GM21825 (cell line): ENCODE results near the gene NAGPA.
"Not testable (repeated sequence)": the region's sequence is repeated elsewhere in the genome, so short reads cannot be mapped to it uniquely, and the experiment has no call there.

Experiments used
- ATAC-seq: cut with Tn5 transposase; IDR thresholded peaks from one replicate; pipeline ENCODE4 v1.9.1; 2021; ENCODE audit warnings: mild to moderate bottlenecking, moderate library complexity; ENCODE audit not compliant: unreplicated experiment

The NAGPA gene, protein sequence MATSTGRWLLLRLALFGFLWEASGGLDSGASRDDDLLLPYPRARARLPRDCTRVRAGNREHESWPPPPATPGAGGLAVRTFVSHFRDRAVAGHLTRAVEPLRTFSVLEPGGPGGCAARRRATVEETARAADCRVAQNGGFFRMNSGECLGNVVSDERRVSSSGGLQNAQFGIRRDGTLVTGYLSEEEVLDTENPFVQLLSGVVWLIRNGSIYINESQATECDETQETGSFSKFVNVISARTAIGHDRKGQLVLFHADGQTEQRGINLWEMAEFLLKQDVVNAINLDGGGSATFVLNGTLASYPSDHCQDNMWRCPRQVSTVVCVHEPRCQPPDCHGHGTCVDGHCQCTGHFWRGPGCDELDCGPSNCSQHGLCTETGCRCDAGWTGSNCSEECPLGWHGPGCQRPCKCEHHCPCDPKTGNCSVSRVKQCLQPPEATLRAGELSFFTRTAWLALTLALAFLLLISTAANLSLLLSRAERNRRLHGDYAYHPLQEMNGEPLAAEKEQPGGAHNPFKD

DNA sequence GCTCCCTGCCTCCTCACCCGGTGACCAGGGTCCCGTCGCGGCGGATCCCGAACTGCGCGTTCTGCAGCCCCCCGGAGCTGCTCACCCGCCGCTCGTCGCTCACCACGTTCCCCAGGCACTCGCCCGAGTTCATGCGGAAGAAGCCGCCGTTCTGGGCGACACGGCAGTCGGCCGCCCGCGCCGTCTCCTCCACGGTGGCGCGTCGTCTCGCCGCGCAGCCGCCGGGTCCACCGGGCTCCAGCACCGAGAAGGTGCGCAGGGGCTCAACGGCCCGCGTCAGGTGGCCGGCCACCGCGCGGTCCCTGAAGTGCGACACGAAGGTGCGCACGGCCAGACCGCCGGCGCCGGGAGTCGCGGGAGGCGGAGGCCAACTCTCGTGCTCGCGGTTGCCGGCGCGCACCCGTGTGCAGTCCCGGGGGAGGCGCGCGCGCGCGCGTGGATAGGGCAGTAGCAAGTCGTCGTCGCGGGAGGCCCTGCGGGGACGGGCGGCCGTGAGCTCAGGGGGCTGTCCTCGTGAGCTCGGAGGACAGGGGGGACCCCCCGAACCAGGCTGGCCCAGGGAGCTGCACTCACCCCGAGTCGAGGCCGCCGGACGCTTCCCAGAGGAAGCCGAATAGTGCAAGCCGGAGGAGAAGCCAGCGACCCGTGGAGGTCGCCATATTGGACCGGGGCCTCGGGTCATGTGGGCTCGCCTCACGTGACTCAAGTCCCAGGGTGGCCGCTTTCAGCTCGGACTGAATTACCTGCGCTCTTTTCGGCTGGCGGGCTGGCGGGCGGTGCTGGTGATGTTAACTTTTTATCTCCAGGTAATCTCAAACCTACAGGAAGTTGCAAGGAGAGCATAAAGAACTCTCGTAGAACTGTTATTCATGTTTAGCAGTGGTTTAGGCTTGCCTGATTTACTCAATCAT lies at the start of gene NAGPA:
TSS of gene NAGPA (minus strand) at position 680 of the 911 bp plus-strand sequence. CDS start at position 659, 21 bp downstream.
- ATAC-seq: peak; percentile 85

GRCh38 chr16:5080996-5081395 lies 47.3 kb upstream of the NAGPA start:
- ATAC-seq: not testable (repeated sequence)

DNA sequence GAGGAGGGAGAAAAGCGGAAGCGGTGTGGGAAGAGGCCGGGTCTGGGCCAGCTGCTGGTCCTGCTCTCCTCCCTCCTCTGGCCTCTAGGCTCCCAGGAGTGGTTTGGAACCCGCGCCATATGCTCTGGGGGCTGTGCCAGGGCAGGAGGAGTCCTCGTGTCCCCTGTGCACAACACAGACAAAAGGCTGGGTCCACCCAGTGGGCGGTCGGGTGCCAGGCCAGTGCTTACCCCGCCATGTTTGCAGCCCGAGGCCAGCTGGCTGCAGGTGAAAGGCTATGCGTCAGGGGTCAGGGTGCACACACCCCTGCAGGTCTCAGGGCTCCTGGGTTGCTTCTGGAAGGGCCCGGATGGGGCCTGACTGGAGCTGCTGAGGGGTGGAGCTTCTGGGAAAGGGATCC lies 46.7 kb upstream of the NAGPA start:
- not testable (repeated sequence) for ATAC-seq

- ATAC-seq: no peak
These were observed 44.9 kb upstream of the NAGPA start for GRCh38 chr16:5078626-5079025.

DNA sequence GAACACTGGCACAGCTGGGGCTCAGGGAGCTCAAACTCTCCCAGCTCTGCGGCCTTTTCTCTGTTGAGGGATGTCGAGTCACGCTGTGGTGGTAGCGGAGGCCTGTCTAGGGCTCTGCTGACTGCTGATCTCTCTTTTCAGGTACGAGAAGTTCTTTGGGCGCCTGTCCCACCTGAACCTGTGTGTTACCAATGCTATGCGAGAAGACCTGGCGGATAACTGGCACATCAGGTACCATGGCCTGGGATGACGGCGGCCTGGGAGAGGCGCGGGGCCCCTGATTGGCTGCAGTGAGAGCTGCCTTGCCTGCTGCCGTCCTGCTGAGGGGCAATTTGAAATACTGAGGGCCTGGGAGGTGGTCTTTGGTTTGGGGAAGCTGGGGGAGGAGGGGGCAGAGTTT lies 43.6 kb upstream of the NAGPA start:
- no peak for ATAC-seq

DNA sequence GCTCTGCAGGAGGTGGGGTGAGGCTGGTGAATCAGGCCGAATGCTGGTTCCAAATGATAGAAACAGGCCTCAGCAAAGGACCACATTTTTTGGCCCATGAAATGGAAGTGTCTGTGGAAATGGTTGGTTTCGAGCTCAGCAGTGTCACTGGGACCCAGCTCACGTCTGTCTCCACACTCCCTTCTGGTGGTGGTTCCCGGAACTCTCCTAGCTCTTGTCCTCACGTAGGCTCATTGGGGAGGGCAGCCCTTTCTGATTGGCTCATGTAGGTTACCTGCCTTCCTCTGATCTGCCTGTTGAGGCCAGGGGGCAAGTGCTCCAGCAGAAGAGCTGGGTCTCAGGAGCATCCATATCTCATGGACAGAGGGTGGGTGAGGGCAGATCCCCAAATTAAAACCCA lies 41.9 kb upstream of the NAGPA start:
- ATAC-seq: no peak

GRCh38 chr16:5073771-5074170 lies 40.0 kb upstream of the NAGPA start:
- ATAC-seq: not testable (repeated sequence)

GRCh38 chr16:5073279-5073629 lies 39.5 kb upstream of the NAGPA start:
- ATAC-seq: no peak

DNA sequence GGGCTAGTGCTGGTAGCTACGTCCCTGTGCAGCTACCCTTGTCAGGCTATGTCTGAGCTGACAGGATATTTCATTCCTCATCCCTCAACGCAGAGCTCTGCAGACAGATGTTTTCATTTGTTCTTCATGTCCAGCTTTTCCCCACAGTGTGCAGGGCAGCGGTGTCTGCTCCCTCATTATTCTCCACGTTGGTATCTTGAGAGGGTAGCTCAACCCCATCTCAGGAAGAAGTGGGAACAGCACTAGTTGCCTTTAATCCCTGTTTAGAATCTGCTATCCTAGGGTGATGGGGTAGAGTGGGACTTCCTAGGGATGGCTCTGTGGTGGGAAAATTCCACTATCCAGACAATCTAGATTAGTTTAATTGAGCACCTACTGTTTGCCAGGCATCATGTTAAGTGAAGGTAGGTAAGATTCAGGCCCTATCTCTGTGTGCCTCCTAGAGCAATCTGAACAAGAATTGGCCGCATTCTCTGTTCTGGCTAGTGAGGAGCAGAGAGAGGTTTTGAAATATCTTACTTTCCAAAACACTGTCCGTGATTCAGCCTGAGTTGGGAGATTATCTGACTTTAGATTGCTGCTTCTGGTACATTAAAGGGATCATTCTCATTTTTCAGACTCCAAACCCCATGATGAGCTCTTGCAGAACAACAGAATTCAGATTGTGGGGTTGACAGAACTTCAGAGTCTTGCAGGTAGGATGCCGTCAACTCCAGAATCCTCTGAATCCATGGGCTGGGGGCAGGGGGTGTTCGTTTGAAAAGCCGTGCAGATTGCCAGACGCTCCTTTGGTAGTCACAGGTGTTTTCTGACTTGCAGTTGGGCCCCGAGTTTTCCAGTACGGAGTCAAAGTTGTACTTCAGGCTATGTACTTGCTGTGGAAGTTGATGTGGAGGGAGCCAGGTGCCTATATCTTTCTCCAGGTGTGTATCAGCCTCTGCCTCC lies 38.9 kb upstream of the NAGPA start:
- peak; percentile 2 for ATAC-seq

- peak; percentile 79 for ATAC-seq
These were observed 38.1 kb upstream of the NAGPA start, which contains the start of gene ALG1 for GRCh38 chr16:5071681-5072333. Gene ALG1, plus strand, starts transcription at chr16:5071843. Its CDS starts 7 bp downstream, at chr16:5071850.

GRCh38 chr16:5071341-5071680 lies 37.6 kb upstream of the NAGPA start:
- ATAC-seq: no peak

DNA sequence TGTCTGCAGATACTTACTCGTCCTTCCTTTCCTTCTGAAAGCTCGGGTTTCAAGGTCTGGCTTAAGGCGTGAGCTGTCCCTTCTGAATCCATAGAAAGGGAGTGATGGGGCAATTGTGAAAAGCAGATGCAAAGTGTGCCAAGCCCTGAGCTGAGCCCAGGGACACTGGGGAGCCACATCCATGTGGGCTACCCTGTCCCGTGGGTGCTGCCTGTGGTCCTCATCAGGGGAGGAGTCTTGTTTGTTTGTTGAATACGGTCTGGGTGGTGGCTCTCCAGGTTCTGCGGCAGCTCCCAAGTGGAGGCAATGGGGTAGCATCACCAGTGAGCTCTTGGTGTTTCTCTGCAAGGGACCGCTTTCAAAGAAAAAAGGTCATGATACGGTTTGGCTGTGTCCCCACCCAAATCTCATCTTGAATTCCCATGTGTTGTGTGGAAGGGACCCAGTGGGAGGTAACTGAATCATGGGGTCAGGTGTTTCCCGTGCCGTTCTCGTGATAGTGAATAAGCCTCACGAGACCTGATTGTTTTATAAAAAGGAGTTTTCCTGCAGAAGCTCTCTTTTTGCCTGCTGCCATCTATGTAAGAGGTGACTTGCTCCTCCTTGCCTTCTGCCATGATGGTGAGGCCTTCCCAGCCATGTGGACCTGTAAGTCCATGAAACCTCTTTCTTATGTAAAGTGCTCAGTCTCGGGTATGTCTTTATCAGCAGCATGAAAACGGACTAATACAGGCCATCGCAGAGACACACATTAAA lies 36.9 kb upstream of the NAGPA start:
- ATAC-seq: no peak

DNA sequence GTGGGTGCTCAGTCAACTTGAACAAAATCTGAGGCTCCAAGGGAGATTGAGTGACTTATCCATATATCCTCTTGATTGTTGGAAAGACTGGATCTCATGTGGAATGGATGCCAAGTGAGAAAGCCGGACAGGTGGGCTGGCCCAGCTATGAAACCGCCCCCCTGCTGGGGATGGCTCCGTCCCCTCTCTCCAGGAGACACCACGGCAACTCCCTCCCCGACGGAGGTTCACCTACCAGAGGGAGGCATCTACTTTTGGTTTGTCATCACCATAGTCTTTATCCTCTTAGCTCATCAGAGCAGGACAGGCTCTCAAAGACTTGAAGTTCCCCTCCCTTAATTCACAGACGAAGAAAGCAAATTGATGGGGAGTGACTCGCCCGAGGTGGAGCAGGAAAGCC lies 36.1 kb upstream of the NAGPA start:
- no peak for ATAC-seq

DNA sequence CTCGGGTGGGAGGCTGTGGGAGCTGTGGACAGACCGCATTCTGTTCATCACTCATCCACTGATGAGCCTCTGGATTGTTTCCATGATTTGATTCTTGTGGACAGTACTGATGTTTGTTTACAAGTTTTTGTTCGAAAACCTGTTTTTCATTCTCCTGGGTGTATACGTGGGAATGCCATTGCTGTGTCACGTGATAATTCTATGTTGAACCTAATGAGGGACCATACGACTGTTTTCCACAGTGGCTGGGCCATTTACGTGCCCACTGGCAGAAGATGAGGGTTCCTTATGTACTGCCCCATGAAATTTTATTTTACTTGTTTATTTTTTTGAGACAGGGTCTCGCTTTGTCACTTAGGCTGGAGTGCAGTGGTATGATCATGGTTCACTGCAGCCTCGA lies 35.3 kb upstream of the NAGPA start:
- no peak for ATAC-seq

- ATAC-seq: no peak
These were observed 32.8 kb upstream of the NAGPA start for GRCh38 chr16:5066511-5066910.

DNA sequence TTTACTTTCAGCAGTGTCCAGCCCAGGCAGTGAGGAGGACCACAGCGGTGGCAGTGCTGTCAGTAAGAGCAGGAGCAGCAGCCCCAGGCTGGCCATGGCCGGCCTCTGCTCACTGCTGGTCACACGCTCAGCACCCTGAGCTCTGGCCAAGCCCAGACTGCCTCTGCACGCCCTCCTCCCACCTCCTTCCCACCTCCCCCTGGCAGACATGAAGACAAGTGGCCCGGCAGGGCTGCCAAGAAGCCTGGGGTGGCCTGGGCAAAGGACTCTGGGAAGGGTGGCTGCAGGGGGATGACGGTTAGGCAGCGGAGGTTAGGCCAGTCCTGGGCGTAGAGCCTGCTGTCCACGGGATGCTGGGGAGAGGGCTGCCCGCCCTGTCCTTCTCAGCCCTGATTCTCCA lies 32.1 kb upstream of the NAGPA start, which contains the start of gene C16orf89:
TSS of gene C16orf89 (minus strand) at position 144 of the 400 bp plus-strand sequence. CDS start at position 96, 48 bp downstream.
- ATAC-seq: no peak

GRCh38 chr16:5065326-5065725 lies 31.6 kb upstream of the NAGPA start:
- no peak for ATAC-seq

GRCh38 chr16:5064915-5065314 lies 31.2 kb upstream of the NAGPA start:
- no peak for ATAC-seq
